Endothelial cell of umbilical vein (primary cell): ENCODE data around the gene CPHXL2. TPM values are rescaled to one million over a fixed set of nuclear protein-coding genes. Genes with fewer than 3 reads are reported as not detected.

Experiments
- BruUV-seq: library from RNA; stranded (reverse); fragments of 400-500 nt; replicated peaks from 2 replicates; lab custom pipeline; 2021; lab: Mats Ljungman, UMichigan
- CTCF ChIA-PET: fragments of 300-600, 350-600 bp; sonication (Branson Sonifier 250); formaldehyde crosslinking; loops from one replicate; lab custom pipeline; 2021; ENCODE audit warnings: antibody characterized with exemption, inconsistent platforms; lab: Charles Lee
- POLR2A ChIA-PET: fragments of 300-600, 350-600 bp; sonication (Branson Sonifier 250); formaldehyde crosslinking; loops from one replicate; lab custom pipeline; 2021; ENCODE audit warnings: antibody characterized with exemption, inconsistent platforms; lab: Charles Lee
- DNase-seq: peaks from one replicate; pipeline ENCODE4 v3.0.0-alpha.2; 2011; ENCODE audit warnings: low read depth, low spot score
- FAIRE-seq: peaks from 2 replicates; lab custom pipeline; 2011; peaks lifted over from hg19 to GRCh38; lab: Jason Lieb, UNC
- H2AFZ ChIP-seq: 2 replicates; pipeline ENCODE4 v1.6.0; 2012; ENCODE audit warnings: low read depth, low read length, control low read depth, inconsistent platforms
- H3K27ac ChIP-seq: 2 replicates; pipeline ENCODE4 v1.5.1; 2011; ENCODE audit warnings: low read depth, mild to moderate bottlenecking, control low read depth, low read length, moderate library complexity; ENCODE audit not compliant: insufficient read depth
- H3K27me3 ChIP-seq, 2 experiments: 2 replicates each; pipeline versions ENCODE4 v1.6.0 to v1.6.1; 2011; ENCODE audit warnings: low read length in 2 of 2, mixed read lengths in 1 of 2; ENCODE audit not compliant: control insufficient read depth in 2 of 2, insufficient read depth in 2 of 2
- H3K36me3 ChIP-seq, 2 experiments: 2 replicates in 1 of 2; 3 replicates in 1 of 2; pipeline ENCODE4 v1.5.1; 2011; ENCODE audit warnings: low read length in 2 of 2, mild to moderate bottlenecking in 1 of 2, moderate library complexity in 1 of 2; ENCODE audit not compliant: control insufficient read depth in 2 of 2, insufficient read depth in 2 of 2; ENCODE audit errors: extremely low read depth in 1 of 2
- H3K4me1 ChIP-seq: 3 replicates; pipeline ENCODE4 v1.5.1; 2011; ENCODE audit warnings: mild to moderate bottlenecking, low read length; ENCODE audit not compliant: control insufficient read depth, insufficient read depth; ENCODE audit errors: extremely low read depth
- H3K4me2 ChIP-seq: 2 replicates; pipeline ENCODE4 v1.6.1; 2011; ENCODE audit warnings: low read length, control low read depth, mixed read lengths; ENCODE audit not compliant: insufficient read depth
- H3K4me3 ChIP-seq, 3 experiments: fragments of 200-600 bp in 1 of 3; sonication (generic), shearing (Covaris generic) in 1 of 3; replicated peaks in 1 of 3; 2 replicates each; pipeline ENCODE4 v1.5.1; 2011 to 2016; ENCODE audit warnings: control low read depth in 3 of 3, low read length in 3 of 3, mild to moderate bottlenecking in 2 of 3, inconsistent platforms in 1 of 3, low read depth in 1 of 3, moderate library complexity in 1 of 3; ENCODE audit not compliant: insufficient read depth in 1 of 3
- H3K79me2 ChIP-seq: 2 replicates; pipeline ENCODE4 v1.6.0; 2012; ENCODE audit warnings: low read length, inconsistent platforms; ENCODE audit not compliant: control insufficient read depth, insufficient read depth
- H3K9ac ChIP-seq: replicated peaks from 2 replicates; pipeline ENCODE3; 2011; ENCODE audit warnings: low read length, control low read depth; ENCODE audit not compliant: insufficient read depth; ENCODE audit errors: extremely low read depth
- H3K9me1 ChIP-seq: replicated peaks from 3 replicates; pipeline ENCODE4 v1.6.0; 2011; ENCODE audit warnings: mild to moderate bottlenecking, low read length; ENCODE audit not compliant: control insufficient read depth, insufficient read depth; ENCODE audit errors: extremely low read depth
- H3K9me3 ChIP-seq: replicated peaks from 2 replicates; pipeline ENCODE4 v1.5.1; 2012; ENCODE audit warnings: low read length, inconsistent platforms; ENCODE audit not compliant: control insufficient read depth, insufficient read depth
- H4K20me1 ChIP-seq: replicated peaks from 2 replicates; pipeline ENCODE3; 2011; ENCODE audit warnings: mild to moderate bottlenecking, low read length; ENCODE audit not compliant: control insufficient read depth, insufficient read depth; ENCODE audit errors: extremely low read depth
- CTCF ChIP-seq, 2 donors: IDR thresholded peaks; 1 replicate in 1 of 2; 2 replicates in 1 of 2; pipeline ENCODE4 v1.5.1; 2011; ENCODE audit warnings: low read length in 2 of 2, mild to moderate bottlenecking in 2 of 2, moderate library complexity in 2 of 2, control low read depth in 1 of 2, inconsistent platforms in 1 of 2, low read depth in 1 of 2; ENCODE audit not compliant: insufficient read depth in 1 of 2; ENCODE audit errors: extremely low read depth in 1 of 2
- EZH2 ChIP-seq: IDR thresholded peaks from 2 replicates; pipeline ENCODE4 v1.6.1; 2012; ENCODE audit warnings: borderline replicate concordance, low read depth, mild to moderate bottlenecking, moderate library complexity, low read length, inconsistent platforms; ENCODE audit not compliant: severe bottlenecking
- FOS ChIP-seq: IDR thresholded peaks from 2 replicates; pipeline ENCODE4 v1.6.1; 2011; ENCODE audit warnings: mild to moderate bottlenecking, low read length, moderate library complexity, borderline replicate concordance; ENCODE audit not compliant: insufficient read depth
- GATA2 ChIP-seq: IDR thresholded peaks from 2 replicates; pipeline ENCODE4 v1.7.0; 2011; ENCODE audit warnings: low read depth, mild to moderate bottlenecking, moderate library complexity, mixed read lengths, low read length; ENCODE audit not compliant: insufficient read length, insufficient read depth
- JUN ChIP-seq: IDR thresholded peaks from 2 replicates; pipeline ENCODE4 v1.6.1; 2011; ENCODE audit warnings: borderline replicate concordance, low read depth; ENCODE audit not compliant: insufficient read length, insufficient read depth
- MAX ChIP-seq: IDR thresholded peaks from 2 replicates; pipeline ENCODE4 v1.6.1; 2011; ENCODE audit not compliant: insufficient read depth, insufficient read length
- MYC ChIP-seq: IDR thresholded peaks from one replicate; pipeline ENCODE4 v1.6.1; 2011; ENCODE audit warnings: mild to moderate bottlenecking, low read depth, low read length
- POLR2A ChIP-seq: IDR thresholded peaks from 2 replicates; pipeline ENCODE4 v1.6.1; 2012; ENCODE audit warnings: low read depth, mild to moderate bottlenecking, control low read depth, low read length
- POLR2AphosphoS5 ChIP-seq: IDR thresholded peaks from 2 replicates; pipeline ENCODE4 v1.6.1; 2012; ENCODE audit warnings: low read depth, mild to moderate bottlenecking, control low read depth, low read length, moderate library complexity; ENCODE audit not compliant: insufficient read depth
- dilution Hi-C: fragments of 300-500 bp; cut with MboI; formaldehyde crosslinking; loops from one replicate; pipeline ENCODE4 v1.15.0; 2019; ENCODE audit warnings: low sequenced_read_pairs; ENCODE audit not compliant: extremely low pct_ligation_motif_present
- intact Hi-C: fragments of 100-400 bp; cut with micrococcal nuclease; formaldehyde crosslinking; loops from one replicate; pipeline ENCODE4 v1.10.0; 2022
- polyA plus RNA-seq, 4 experiments: library from polyadenylated mRNA; depleted of rRNA in 3 of 4; stranded (reverse) in 3 of 4; unstranded in 1 of 4; fragments of >200 nt; gene quantifications; 2 replicates each; pipeline versions ENCODE4 v1.2.1 to v1.2.3, GENCODE V29; 2011 to 2012; ENCODE audit warnings: missing spikeins in 1 of 4
- total RNA-seq: library from RNA; stranded (reverse); gene quantifications from 2 replicates; pipeline ENCODE4 v1.2.3, GENCODE V29; 2021

Gene CPHXL2
- total and polyA plus RNA-seq, 2 donors (not counting 3 experiments of a cell fraction or from before 2014, with no cell fraction given), result not detected

- H4K20me1 ChIP-seq, result no peaks in the 10 kb centered on the region
- H3K9me3 ChIP-seq, result no peaks in the 10 kb centered on the region
- H3K9ac ChIP-seq, result no peak overlapping the region
- peaks cover 4% of the 10 kb centered on the region for H3K4me1 ChIP-seq
- no TSS peak for BruUV-seq
- intact Hi-C loops (no loop called here), dilution Hi-C loops (no loop called here)
- no peak overlapping the region for H3K27ac ChIP-seq
- CTCF ChIA-PET, result no interaction called here
- peaks cover 2% of the 10 kb centered on the region for H3K79me2 ChIP-seq
- no peaks in the 10 kb centered on the region for H3K9me1 ChIP-seq
- no peak overlapping the region for H3K4me2 ChIP-seq
- no peak overlapping the region for H2AFZ ChIP-seq
- H3K4me3 ChIP-seq, result no peak overlapping the region
- POLR2A ChIA-PET, result no interaction called here
- H3K27me3 ChIP-seq, result no peaks in the 10 kb centered on the region
- FAIRE-seq (no peak), DNase-seq (no peak)
- TF ChIP-seq FOS (no peak), POLR2AphosphoS5 (no peak), GATA2 (no peak), JUN (no peak), CTCF (IDR thresholded peaks at IDR 0.05; ENCODE audit: extremely low read depth in 1 of 2, insufficient read depth in 1 of 2, low read depth in 1 of 2, low read length in 2 of 2) (no peak), POLR2A (no peak), EZH2 (no peak), MYC (no peak), MAX (no peak)
- peaks cover 11 to 12% of the 10 kb centered on the region in 2 experiments for H3K36me3 ChIP-seq
Observed at GRCh38 chr16:75616521-75617010, 60.2 kb downstream of the CPHXL2 start.
